HG03045 (cell line): Measurements from ENCODE around the gene PRCC.

ENCODE experiments used
- ATAC-seq: cut with Tn5 transposase; IDR thresholded peaks from one replicate; pipeline ENCODE4 v1.9.1; 2021; ENCODE audit warnings: mild to moderate bottlenecking, moderate library complexity; ENCODE audit not compliant: unreplicated experiment

PRCC gene

GRCh38 chr1:156839426-156840109 lies 72.2 kb downstream of the PRCC start:
- no peak for ATAC-seq

DNA sequence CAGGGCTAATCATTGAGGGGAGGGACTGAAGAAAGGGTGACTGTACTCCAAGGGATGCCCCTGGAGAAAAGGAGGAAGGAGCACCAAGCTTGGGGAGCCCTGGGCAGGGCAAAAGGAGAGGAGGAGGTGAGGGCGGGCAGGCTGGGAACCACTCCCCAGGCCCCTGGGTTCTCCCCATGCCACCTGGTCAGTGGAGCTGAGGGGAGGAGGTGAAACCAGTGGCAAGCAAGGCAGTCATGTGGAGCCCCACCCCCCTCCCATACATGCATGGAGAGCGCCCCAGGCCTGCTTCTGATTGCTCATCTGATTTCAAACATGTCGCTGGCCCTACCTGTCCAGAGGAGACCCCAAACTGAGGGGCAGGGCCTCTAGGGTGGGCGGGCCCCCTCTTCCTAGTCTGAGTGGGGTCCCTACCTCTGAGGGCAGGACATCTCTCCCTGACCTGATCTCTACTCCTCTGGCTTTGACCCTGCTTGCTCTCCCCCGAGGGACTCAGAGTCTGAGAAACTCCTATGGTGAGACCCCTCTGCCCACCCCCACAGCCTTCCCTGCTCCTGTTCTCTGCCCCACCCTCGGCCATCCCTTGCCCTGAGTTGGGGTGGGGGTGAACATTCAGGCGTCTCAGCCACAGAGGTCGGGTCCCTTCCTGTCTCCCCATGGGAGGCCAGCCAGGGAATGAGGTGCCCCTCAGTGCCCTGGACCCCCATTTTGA lies 73.0 kb downstream of the PRCC start:
- no peak for ATAC-seq

DNA sequence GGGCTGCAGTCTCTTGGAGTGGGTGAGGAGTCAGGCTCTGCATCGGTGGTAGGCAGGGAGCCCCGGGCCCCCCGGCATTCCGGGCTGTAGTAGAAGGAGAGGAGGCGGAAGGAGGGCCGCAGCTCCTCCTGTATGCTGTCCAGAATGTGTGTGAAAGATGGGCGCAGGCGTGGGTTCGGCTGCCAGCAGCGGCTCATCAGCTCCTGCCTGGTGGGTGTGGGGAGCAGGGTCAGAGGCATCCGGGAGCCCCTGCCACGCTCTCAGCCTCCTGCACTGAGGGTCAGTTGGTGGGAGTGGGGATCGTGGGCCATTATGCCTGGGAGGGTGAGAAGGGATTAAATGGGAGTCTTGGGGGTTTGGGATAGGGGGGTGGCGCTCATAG lies 73.6 kb downstream of the PRCC start:
- ATAC-seq: no peak

GRCh38 chr1:156841295-156841855 lies 74.0 kb downstream of the PRCC start:
- ATAC-seq: no peak

DNA sequence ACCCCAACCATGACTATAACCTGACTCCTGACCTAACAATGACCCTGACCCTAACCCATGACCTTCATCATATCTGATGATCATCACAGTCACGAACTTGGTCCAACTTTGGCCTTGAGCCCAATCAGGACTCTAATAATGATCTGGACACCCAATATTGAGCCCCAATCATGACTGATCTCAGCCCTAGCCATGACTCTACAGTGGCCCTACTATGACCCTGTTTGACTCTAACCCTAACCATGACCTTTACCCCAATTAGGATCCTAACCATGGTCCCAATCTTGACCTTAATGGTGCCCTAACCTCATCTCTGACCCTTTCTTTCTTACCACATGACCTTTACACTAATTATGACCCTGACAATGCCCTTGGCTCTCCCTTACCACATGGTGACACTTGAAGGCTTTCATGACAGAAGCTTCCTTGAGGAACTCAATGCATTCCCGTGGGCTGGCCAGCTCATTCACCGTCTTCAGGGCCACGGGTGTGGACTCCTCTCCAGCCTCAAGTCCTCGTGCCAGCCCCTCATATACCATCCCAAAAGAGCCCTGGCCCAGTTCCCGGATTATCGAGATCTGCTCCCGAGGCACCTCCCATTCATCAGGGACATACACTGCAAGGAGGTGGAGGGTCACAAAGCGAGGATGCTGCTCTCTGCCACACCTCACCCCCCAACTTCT lies 75.4 kb downstream of the PRCC start:
- no peak for ATAC-seq

DNA sequence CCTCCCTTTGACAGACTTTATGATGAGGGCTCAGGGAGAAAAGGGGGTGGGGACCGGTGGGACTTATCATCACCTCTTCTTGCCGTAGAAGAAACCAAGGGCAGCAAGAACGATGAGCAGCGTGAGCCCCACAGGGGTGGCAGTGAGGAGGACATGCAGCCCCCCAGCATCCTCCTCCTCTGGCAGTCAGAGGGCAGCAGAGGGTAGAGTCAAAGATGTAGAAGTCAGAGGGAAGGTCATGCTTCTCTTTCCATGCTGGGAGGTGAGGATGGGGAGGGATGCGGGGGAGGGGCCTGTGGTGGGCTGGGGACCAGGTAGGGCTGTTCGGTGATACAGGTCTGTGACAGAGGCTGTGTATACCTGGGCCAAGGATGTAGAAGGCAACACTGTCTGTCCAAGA lies 76.8 kb downstream of the PRCC start:
- no peak for ATAC-seq

GRCh38 chr1:156844638-156845037 lies 77.3 kb downstream of the PRCC start:
- ATAC-seq: no peak

GRCh38 chr1:156845055-156845952 lies 78.0 kb downstream of the PRCC start:
- no peak for ATAC-seq

DNA sequence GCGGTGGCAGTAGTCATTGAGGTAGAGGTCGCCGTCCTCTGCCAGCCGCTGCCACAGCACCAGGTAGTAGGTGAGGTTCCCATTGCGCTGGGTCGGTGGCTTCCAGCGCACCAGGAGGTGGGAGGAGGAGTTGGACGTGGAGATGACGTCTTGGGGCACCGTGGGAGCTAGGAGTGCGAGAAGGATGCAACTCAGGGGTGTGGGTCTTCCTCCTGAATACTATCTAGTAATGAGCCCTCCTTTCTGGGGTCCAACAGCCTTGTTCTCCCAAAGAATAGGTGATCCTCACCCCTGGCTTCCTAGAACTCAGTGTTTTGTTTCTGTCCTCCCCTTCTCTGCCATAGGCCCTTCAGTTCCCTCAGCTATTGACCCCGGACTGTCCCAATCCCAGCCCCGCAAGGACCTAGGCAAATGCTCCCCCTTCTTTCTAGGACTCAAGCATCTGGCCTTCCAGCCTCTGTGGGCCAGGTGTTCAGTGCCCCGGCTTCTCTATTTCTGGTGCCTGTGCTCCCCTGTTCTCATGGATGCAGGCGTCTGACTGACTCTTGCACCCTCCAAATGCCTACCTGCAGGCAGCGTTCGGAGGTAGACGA lies 78.7 kb downstream of the PRCC start:
- no peak for ATAC-seq

- no peak for ATAC-seq
These were observed 79.3 kb downstream of the PRCC start for GRCh38 chr1:156846643-156847042.

DNA sequence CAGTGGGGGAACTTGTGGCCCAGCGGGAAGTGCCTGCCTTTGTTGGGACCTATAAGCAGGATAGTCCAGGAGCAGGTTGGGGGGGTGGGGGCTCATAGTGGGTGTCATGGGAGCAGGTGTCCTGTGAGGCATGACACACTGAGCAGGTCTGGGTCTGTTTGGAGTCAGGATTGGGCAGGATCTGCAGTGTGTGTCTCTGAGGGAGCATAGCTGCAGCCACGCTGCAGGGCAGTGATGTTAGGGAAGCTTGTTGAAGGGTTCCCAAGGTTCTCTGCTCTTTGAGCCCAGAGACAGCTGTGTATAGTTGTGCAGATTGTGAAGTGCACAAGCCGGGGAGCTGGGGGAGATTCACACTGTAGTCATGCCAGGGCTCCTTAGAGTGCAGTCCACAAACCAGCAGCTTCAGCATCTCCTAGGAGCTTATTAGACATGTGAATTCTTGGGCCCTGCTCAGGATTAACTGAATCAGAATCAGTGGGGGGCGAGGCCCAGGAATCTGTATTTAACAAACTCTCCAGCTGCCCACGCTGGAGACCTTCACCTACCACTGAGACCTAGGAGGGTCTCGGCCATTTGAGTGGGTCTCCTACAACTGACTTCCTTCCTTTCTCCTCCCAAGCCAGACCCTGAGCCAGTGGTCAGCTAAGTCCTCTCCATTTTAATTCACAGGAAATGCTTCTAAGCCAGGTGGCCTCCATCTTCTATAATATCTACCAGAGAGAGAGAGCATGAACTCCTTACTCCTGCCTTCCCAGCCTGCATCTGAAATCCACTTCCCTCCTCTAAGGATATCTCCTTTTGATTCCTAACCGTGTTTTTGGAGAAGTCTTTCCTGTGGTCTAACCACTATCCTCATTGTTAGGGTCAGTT lies 80.5 kb downstream of the PRCC start:
- ATAC-seq: no peak

DNA sequence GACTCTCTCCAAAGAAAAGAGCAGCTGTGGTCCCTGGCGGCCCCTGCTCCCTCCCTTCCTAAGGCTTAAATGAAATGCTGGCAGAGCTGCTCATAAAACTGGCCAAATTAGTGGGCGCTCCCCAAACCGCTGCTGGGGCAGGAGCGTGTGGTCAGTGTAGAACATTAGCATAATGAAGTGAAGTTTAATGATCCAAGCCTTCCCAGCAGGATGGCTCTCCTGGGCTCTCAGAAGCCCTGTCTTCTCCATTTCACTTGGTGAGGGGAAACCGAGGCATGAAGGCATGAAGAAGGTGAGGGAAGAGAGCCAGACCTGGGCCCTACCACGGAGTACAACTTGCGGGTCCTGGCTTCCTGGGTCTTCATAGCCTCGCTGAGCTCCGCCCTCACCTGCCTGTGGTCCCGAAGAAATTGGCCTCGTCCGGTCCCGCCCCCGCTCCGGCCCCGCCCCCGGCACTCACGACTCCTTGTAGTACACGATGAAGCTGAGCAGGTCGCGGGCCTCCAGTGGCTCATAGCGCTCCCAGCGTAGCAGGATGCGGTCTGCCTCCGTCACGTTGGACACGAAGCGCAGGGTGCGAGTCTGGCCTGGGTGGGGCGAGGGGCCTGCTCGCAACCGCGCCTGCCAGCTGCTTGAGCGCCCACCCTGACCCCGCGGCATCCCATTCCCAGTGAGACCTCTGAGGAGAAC lies 81.3 kb downstream of the PRCC start:
- no peak for ATAC-seq

DNA sequence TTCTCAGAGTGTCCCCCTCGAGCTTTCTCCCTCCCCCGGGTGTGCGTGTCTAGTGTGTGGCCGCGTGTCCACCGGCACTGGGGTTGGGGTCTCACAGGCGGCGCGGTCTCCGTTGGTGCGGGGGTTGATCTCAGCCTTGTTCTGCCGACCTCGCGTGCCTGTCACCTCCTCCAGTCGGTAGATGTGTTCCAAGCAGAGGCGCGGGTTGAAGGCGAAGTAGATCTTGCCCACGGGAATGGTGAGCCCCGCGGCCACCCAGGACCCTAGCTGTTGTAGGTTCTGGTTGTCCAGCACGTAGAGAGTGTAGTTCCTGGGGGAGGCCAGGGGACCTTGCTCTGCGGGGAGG lies 81.8 kb downstream of the PRCC start:
- ATAC-seq: no peak
